HEK293 (cell line): ENCODE results near the gene ANO3.

ENCODE experiments used
- GLIS1 ChIP-seq: fragments of 450-650 bp; formaldehyde crosslinking; IDR thresholded peaks from 2 replicates; pipeline ENCODE4 v1.5.1; 2016; ENCODE audit warnings: missing biosample characterization, missing genetic modification characterization
- SCRT1 ChIP-seq: fragments of 450-650 bp; formaldehyde crosslinking; IDR thresholded peaks from 2 replicates; pipeline ENCODE4 v1.5.1; 2016; ENCODE audit warnings: missing biosample characterization, missing genetic modification characterization, borderline replicate concordance
- ZFP37 ChIP-seq: fragments of 450-650 bp; formaldehyde crosslinking; IDR thresholded peaks from 2 replicates; pipeline ENCODE4 v1.5.1; 2016; ENCODE audit warnings: missing biosample characterization, missing genetic modification characterization
- ZIC2 ChIP-seq: fragments of 450-650 bp; formaldehyde crosslinking; IDR thresholded peaks from 2 replicates; pipeline ENCODE4 v1.5.1; 2016; ENCODE audit warnings: missing biosample characterization, missing genetic modification characterization
- ZNF202 ChIP-seq: fragments of 450-650 bp; formaldehyde crosslinking; IDR thresholded peaks from 2 replicates; pipeline ENCODE4 v1.5.1; 2016; ENCODE audit warnings: missing biosample characterization, missing genetic modification characterization, borderline replicate concordance
- ZNF24 ChIP-seq: fragments of 450-650 bp; formaldehyde crosslinking; IDR thresholded peaks from 2 replicates; pipeline ENCODE4 v1.5.1; 2016; ENCODE audit warnings: missing biosample characterization, missing genetic modification characterization
- ZNF274 ChIP-seq, 2 experiments: fragments of 200-500 bp in 1 of 2; fragments of 450-650 bp in 1 of 2; sonication (Bioruptor generic) in 1 of 2; formaldehyde crosslinking in 1 of 2; IDR thresholded peaks; 2 replicates each; pipeline versions ENCODE4 v1.5.1 to v1.6.1; 2014 to 2016; ENCODE audit warnings: borderline replicate concordance in 1 of 2, inconsistent platforms in 1 of 2, low read length in 1 of 2, missing biosample characterization in 1 of 2, missing genetic modification characterization in 1 of 2
- ZNF558 ChIP-seq: fragments of 450-650 bp; formaldehyde crosslinking; IDR thresholded peaks from 2 replicates; pipeline ENCODE4 v1.5.1; 2016; ENCODE audit warnings: missing biosample characterization, missing genetic modification characterization
- ZNF561 ChIP-seq: fragments of 450-650 bp; IDR thresholded peaks from 2 replicates; pipeline ENCODE4 v1.5.1; 2018; ENCODE audit warnings: missing biosample characterization, missing genetic modification characterization, borderline replicate concordance
- ZNF626 ChIP-seq: fragments of 450-650 bp; sonication (Bioruptor Pico); formaldehyde crosslinking; IDR thresholded peaks from 2 replicates; pipeline ENCODE4 v1.5.1; 2018; ENCODE audit warnings: missing biosample characterization, missing genetic modification characterization, inconsistent platforms
- TF ChIP-seq, protein P1 (sequence below): fragments of 450-650 bp; formaldehyde crosslinking; IDR thresholded peaks from 2 replicates; pipeline ENCODE4 v1.5.1; 2016; ENCODE audit warnings: missing biosample characterization, missing genetic modification characterization
- TF ChIP-seq, protein P2 (sequence below): fragments of 450-650 bp; formaldehyde crosslinking; IDR thresholded peaks from 2 replicates; pipeline ENCODE4 v1.5.1; 2016; ENCODE audit warnings: missing biosample characterization, missing genetic modification characterization
- TF ChIP-seq, protein P3 (sequence below): fragments of 450-650 bp; formaldehyde crosslinking; IDR thresholded peaks from 2 replicates; pipeline ENCODE4 v1.5.1; 2016; ENCODE audit warnings: missing biosample characterization, missing genetic modification characterization

DNA sequence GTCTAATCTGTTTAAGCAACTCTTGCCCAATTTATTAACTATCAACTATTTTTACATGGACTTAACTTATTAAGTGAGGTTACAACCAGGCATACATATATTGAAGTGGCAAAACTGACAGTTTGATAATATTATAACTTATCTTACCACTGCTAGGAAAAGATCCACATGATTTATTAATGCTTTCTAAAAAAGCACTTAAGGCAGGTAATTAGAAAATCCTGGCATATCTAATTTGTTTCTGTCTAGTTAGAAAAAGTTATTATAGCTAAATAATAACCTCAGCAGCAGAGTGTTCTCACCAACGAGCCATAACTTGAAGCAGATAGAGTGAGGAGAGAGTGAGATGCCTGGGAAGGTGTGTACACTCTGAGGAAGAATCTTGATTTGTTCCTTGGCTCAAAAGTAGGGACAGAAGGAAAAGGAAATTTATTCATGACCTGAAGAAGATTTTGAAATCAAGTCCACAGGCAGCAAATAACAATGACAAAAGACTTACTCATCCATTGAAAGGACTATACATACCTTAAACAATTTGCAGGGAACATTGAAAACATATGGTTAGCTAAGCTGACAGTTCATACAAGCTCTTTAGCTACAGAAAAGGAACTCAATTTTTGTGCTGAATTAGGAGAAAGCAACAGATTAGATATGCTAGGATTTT is 247.2 kb downstream of the ANO3 start:
- TF ChIP-seq, protein P1, sequence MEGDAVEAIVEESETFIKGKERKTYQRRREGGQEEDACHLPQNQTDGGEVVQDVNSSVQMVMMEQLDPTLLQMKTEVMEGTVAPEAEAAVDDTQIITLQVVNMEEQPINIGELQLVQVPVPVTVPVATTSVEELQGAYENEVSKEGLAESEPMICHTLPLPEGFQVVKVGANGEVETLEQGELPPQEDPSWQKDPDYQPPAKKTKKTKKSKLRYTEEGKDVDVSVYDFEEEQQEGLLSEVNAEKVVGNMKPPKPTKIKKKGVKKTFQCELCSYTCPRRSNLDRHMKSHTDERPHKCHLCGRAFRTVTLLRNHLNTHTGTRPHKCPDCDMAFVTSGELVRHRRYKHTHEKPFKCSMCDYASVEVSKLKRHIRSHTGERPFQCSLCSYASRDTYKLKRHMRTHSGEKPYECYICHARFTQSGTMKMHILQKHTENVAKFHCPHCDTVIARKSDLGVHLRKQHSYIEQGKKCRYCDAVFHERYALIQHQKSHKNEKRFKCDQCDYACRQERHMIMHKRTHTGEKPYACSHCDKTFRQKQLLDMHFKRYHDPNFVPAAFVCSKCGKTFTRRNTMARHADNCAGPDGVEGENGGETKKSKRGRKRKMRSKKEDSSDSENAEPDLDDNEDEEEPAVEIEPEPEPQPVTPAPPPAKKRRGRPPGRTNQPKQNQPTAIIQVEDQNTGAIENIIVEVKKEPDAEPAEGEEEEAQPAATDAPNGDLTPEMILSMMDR (tag by site-specific recombination) = no peak
- no peak for TF ChIP-seq ZNF558 (tag by site-specific recombination)
- TF ChIP-seq, protein P2, sequence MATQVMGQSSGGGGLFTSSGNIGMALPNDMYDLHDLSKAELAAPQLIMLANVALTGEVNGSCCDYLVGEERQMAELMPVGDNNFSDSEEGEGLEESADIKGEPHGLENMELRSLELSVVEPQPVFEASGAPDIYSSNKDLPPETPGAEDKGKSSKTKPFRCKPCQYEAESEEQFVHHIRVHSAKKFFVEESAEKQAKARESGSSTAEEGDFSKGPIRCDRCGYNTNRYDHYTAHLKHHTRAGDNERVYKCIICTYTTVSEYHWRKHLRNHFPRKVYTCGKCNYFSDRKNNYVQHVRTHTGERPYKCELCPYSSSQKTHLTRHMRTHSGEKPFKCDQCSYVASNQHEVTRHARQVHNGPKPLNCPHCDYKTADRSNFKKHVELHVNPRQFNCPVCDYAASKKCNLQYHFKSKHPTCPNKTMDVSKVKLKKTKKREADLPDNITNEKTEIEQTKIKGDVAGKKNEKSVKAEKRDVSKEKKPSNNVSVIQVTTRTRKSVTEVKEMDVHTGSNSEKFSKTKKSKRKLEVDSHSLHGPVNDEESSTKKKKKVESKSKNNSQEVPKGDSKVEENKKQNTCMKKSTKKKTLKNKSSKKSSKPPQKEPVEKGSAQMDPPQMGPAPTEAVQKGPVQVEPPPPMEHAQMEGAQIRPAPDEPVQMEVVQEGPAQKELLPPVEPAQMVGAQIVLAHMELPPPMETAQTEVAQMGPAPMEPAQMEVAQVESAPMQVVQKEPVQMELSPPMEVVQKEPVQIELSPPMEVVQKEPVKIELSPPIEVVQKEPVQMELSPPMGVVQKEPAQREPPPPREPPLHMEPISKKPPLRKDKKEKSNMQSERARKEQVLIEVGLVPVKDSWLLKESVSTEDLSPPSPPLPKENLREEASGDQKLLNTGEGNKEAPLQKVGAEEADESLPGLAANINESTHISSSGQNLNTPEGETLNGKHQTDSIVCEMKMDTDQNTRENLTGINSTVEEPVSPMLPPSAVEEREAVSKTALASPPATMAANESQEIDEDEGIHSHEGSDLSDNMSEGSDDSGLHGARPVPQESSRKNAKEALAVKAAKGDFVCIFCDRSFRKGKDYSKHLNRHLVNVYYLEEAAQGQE (tag by site-specific recombination) = no peak
- no peak for TF ChIP-seq SCRT1
- TF ChIP-seq ZNF202 (tag by site-specific recombination) = no peak
- TF ChIP-seq ZNF24 (tag by site-specific recombination) = no peak
- TF ChIP-seq GLIS1 (tag by site-specific recombination) = no peak
- TF ChIP-seq ZNF274 (IDR thresholded peaks at IDR 0.05; ENCODE audit: low read length) = no peak
- no peak for TF ChIP-seq ZNF274 (tag by site-specific recombination; IDR thresholded peaks at IDR 0.05; ENCODE audit: borderline replicate concordance)
- TF ChIP-seq ZNF561 (tag by site-specific recombination) = no peak
- TF ChIP-seq, protein P3, sequence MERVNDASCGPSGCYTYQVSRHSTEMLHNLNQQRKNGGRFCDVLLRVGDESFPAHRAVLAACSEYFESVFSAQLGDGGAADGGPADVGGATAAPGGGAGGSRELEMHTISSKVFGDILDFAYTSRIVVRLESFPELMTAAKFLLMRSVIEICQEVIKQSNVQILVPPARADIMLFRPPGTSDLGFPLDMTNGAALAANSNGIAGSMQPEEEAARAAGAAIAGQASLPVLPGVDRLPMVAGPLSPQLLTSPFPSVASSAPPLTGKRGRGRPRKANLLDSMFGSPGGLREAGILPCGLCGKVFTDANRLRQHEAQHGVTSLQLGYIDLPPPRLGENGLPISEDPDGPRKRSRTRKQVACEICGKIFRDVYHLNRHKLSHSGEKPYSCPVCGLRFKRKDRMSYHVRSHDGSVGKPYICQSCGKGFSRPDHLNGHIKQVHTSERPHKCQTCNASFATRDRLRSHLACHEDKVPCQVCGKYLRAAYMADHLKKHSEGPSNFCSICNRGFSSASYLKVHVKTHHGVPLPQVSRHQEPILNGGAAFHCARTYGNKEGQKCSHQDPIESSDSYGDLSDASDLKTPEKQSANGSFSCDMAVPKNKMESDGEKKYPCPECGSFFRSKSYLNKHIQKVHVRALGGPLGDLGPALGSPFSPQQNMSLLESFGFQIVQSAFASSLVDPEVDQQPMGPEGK (tag by site-specific recombination) = no peak
- TF ChIP-seq ZNF626 (tag by site-specific recombination) = no peak
- no peak for TF ChIP-seq ZFP37
- TF ChIP-seq ZIC2 (tag by site-specific recombination) = no peak
